Measurements from ENCODE around the gene SSPN.

SSPN gene

GRCh38 chr12:26239122-26239851, 43.9 kb downstream of the SSPN start:
- no peak for DNase-seq (ENCODE audit: low spot score)
- H2BK12ac ChIP-seq (ENCODE audit: low read length): no peak overlapping the region
- no peak overlapping the region for H4K91ac ChIP-seq (ENCODE audit: low read depth, low read length, poor library complexity)
- H3K27me3 ChIP-seq (ENCODE audit: control insufficient read depth in 3 of 3, insufficient read depth in 3 of 3, low read depth in 1 of 3, low read length in 3 of 3): no peaks in the 10 kb centered on the region
- no peak overlapping the region for H3K9ac ChIP-seq (ENCODE audit: low read depth, low read length, poor library complexity)
- H3K4me1 ChIP-seq (ENCODE audit: control insufficient read depth in 2 of 2, insufficient read depth in 1 of 2, low read depth in 1 of 2, low read length in 2 of 2): peaks cover 2 to 3% of the 10 kb centered on the region in 2 donors
- H3K4me2 ChIP-seq (ENCODE audit: insufficient read depth, low read length, poor library complexity, severe bottlenecking): no peak overlapping the region
- H2BK120ac ChIP-seq (ENCODE audit: low read depth, low read length): no peak overlapping the region
- H3K23ac ChIP-seq (ENCODE audit: low read depth, low read length, poor library complexity): no peak overlapping the region
- H3K14ac ChIP-seq (ENCODE audit: low read length): no peak overlapping the region
- H4K8ac ChIP-seq (ENCODE audit: low read depth, low read length): no peak overlapping the region
- WGBS, 2 donors (ENCODE audit: extremely low coverage in 2 of 2, insufficient read length in 2 of 2, insufficient replicate concordance in 1 of 2): no CpG with 5 or more reads among the region's 5 CpGs
- no peaks in the 10 kb centered on the region for H3K36me3 ChIP-seq (replicated peaks in 1 of 2; ENCODE audit: control insufficient read depth in 2 of 2, insufficient read depth in 2 of 2, low read length in 2 of 2)
- H2BK5ac ChIP-seq (ENCODE audit: low read length): no peak overlapping the region
- H3K79me1 ChIP-seq (ENCODE audit: low read depth, low read length): no peaks in the 10 kb centered on the region
- H2AK5ac ChIP-seq (ENCODE audit: low read depth, low read length): no peak overlapping the region
- H2AFZ ChIP-seq (ENCODE audit: low read length): no peak overlapping the region
- no peak overlapping the region for H2BK15ac ChIP-seq (ENCODE audit: low read length)
- H3K4me3 ChIP-seq (ENCODE audit: low read length in 2 of 2): no peak overlapping the region
- H3K9me3 ChIP-seq (replicated peaks in 1 of 2; ENCODE audit: control insufficient read depth in 2 of 2, insufficient read depth in 1 of 2, low read depth in 1 of 2, low read length in 2 of 2): no peaks in the 10 kb centered on the region
- H3K4ac ChIP-seq (ENCODE audit: low read length): no peak overlapping the region
- H3K18ac ChIP-seq (ENCODE audit: low read length): no peak overlapping the region
- H3K27ac ChIP-seq (replicated peaks; ENCODE audit: low read length): no peak overlapping the region

GRCh38 chr12:26239852-26240815, 44.8 kb downstream of the SSPN start:
- DNase-seq (ENCODE audit: low spot score): no peak
- H2BK15ac ChIP-seq (ENCODE audit: low read length): no peak overlapping the region
- WGBS, 2 donors (ENCODE audit: extremely low coverage in 2 of 2, insufficient read length in 2 of 2, insufficient replicate concordance in 1 of 2): no CpG with 5 or more reads among the region's 4 CpGs
- H2AK5ac ChIP-seq (ENCODE audit: low read depth, low read length): no peak overlapping the region
- H3K23ac ChIP-seq (ENCODE audit: low read depth, low read length, poor library complexity): no peak overlapping the region
- H3K27ac ChIP-seq (replicated peaks; ENCODE audit: low read length): no peak overlapping the region
- H3K4me2 ChIP-seq (ENCODE audit: insufficient read depth, low read length, poor library complexity, severe bottlenecking): no peak overlapping the region
- no peaks in the 10 kb centered on the region for H3K9me3 ChIP-seq (replicated peaks in 1 of 2; ENCODE audit: control insufficient read depth in 2 of 2, insufficient read depth in 1 of 2, low read depth in 1 of 2, low read length in 2 of 2)
- H3K36me3 ChIP-seq (replicated peaks in 1 of 2; ENCODE audit: control insufficient read depth in 2 of 2, insufficient read depth in 2 of 2, low read length in 2 of 2): no peaks in the 10 kb centered on the region
- no peak overlapping the region for H2BK12ac ChIP-seq (ENCODE audit: low read length)
- H2BK5ac ChIP-seq (ENCODE audit: low read length): no peak overlapping the region
- no peak overlapping the region for H3K9ac ChIP-seq (ENCODE audit: low read depth, low read length, poor library complexity)
- H2BK120ac ChIP-seq (ENCODE audit: low read depth, low read length): no peak overlapping the region
- no peak overlapping the region for H2AFZ ChIP-seq (ENCODE audit: low read length)
- no peaks in the 10 kb centered on the region for H3K27me3 ChIP-seq (ENCODE audit: control insufficient read depth in 3 of 3, insufficient read depth in 3 of 3, low read depth in 1 of 3, low read length in 3 of 3)
- H3K14ac ChIP-seq (ENCODE audit: low read length): no peak overlapping the region
- H3K4me1 ChIP-seq (ENCODE audit: control insufficient read depth in 2 of 2, insufficient read depth in 1 of 2, low read depth in 1 of 2, low read length in 2 of 2): peaks cover 2 to 3% of the 10 kb centered on the region in 2 donors
- no peak overlapping the region for H3K4me3 ChIP-seq (ENCODE audit: low read length in 2 of 2)
- H4K91ac ChIP-seq (ENCODE audit: low read depth, low read length, poor library complexity): no peak overlapping the region
- no peaks in the 10 kb centered on the region for H3K79me1 ChIP-seq (ENCODE audit: low read depth, low read length)
- no peak overlapping the region for H4K8ac ChIP-seq (ENCODE audit: low read depth, low read length)
- H3K4ac ChIP-seq (ENCODE audit: low read length): no peak overlapping the region
- no peak overlapping the region for H3K18ac ChIP-seq (ENCODE audit: low read length)

GRCh38 chr12:26241080-26241479, 45.7 kb downstream of the SSPN start:
- Histone ChIP-seq H3K79me1 (ENCODE audit: low read depth, low read length) (no peaks in the 10 kb centered on the region), H4K8ac (ENCODE audit: low read depth, low read length) (no peak overlapping the region), H2BK12ac (ENCODE audit: low read length) (no peak overlapping the region), H4K91ac (ENCODE audit: low read depth, low read length, poor library complexity) (no peak overlapping the region), H3K4me2 (ENCODE audit: insufficient read depth, low read length, poor library complexity, severe bottlenecking) (no peak overlapping the region), H3K9ac (ENCODE audit: low read depth, low read length, poor library complexity) (no peak overlapping the region), H3K27me3 (ENCODE audit: control insufficient read depth in 3 of 3, insufficient read depth in 3 of 3, low read depth in 1 of 3, low read length in 3 of 3) (no peaks in the 10 kb centered on the region), H2BK5ac (ENCODE audit: low read length) (no peak overlapping the region), H3K4me1 (ENCODE audit: control insufficient read depth in 2 of 2, insufficient read depth in 1 of 2, low read depth in 1 of 2, low read length in 2 of 2) (peaks cover 2 to 3% of the 10 kb centered on the region in 2 donors), H3K14ac (ENCODE audit: low read length) (no peak overlapping the region), H3K27ac (replicated peaks; ENCODE audit: low read length) (no peak overlapping the region), H3K9me3 (replicated peaks in 1 of 2; ENCODE audit: control insufficient read depth in 2 of 2, insufficient read depth in 1 of 2, low read depth in 1 of 2, low read length in 2 of 2) (no peaks in the 10 kb centered on the region), H2BK120ac (ENCODE audit: low read depth, low read length) (no peak overlapping the region), H3K4me3 (ENCODE audit: low read length in 2 of 2) (no peak overlapping the region), H2BK15ac (ENCODE audit: low read length) (no peak overlapping the region), H3K4ac (ENCODE audit: low read length) (no peak overlapping the region), H2AK5ac (ENCODE audit: low read depth, low read length) (no peak overlapping the region), H3K36me3 (replicated peaks in 1 of 2; ENCODE audit: control insufficient read depth in 2 of 2, insufficient read depth in 2 of 2, low read length in 2 of 2) (no peaks in the 10 kb centered on the region), H3K18ac (ENCODE audit: low read length) (no peak overlapping the region), H3K23ac (ENCODE audit: low read depth, low read length, poor library complexity) (no peak overlapping the region), H2AFZ (ENCODE audit: low read length) (no peak overlapping the region)
- no CpG with 5 or more reads among the region's 2 CpGs for WGBS, 2 donors (ENCODE audit: extremely low coverage in 2 of 2, insufficient read length in 2 of 2, insufficient replicate concordance in 1 of 2)
- DNase-seq (ENCODE audit: low spot score): no peak

- H3K4me1 ChIP-seq (ENCODE audit: control insufficient read depth in 2 of 2, insufficient read depth in 1 of 2, low read depth in 1 of 2, low read length in 2 of 2): peaks cover 2 to 3% of the 10 kb centered on the region in 2 donors
- no peaks in the 10 kb centered on the region for H3K27me3 ChIP-seq (ENCODE audit: control insufficient read depth in 3 of 3, insufficient read depth in 3 of 3, low read depth in 1 of 3, low read length in 3 of 3)
- no peak overlapping the region for H2AK5ac ChIP-seq (ENCODE audit: low read depth, low read length)
- H3K79me1 ChIP-seq (ENCODE audit: low read depth, low read length): no peaks in the 10 kb centered on the region
- H2BK5ac ChIP-seq (ENCODE audit: low read length): no peak overlapping the region
- H2AFZ ChIP-seq (ENCODE audit: low read length): no peak overlapping the region
- no peak overlapping the region for H3K18ac ChIP-seq (ENCODE audit: low read length)
- H3K4me3 ChIP-seq (ENCODE audit: low read length in 2 of 2): no peak overlapping the region
- no peaks in the 10 kb centered on the region for H3K36me3 ChIP-seq (replicated peaks in 1 of 2; ENCODE audit: control insufficient read depth in 2 of 2, insufficient read depth in 2 of 2, low read length in 2 of 2)
- no peak overlapping the region for H3K23ac ChIP-seq (ENCODE audit: low read depth, low read length, poor library complexity)
- no peak overlapping the region for H3K9ac ChIP-seq (ENCODE audit: low read depth, low read length, poor library complexity)
- DNase-seq (ENCODE audit: low spot score): no peak
- no peak overlapping the region for H4K91ac ChIP-seq (ENCODE audit: low read depth, low read length, poor library complexity)
- no peak overlapping the region for H3K27ac ChIP-seq (replicated peaks; ENCODE audit: low read length)
- H2BK12ac ChIP-seq (ENCODE audit: low read length): no peak overlapping the region
- H3K4ac ChIP-seq (ENCODE audit: low read length): no peak overlapping the region
- no peaks in the 10 kb centered on the region for H3K9me3 ChIP-seq (replicated peaks in 1 of 2; ENCODE audit: control insufficient read depth in 2 of 2, insufficient read depth in 1 of 2, low read depth in 1 of 2, low read length in 2 of 2)
- no peak overlapping the region for H3K4me2 ChIP-seq (ENCODE audit: insufficient read depth, low read length, poor library complexity, severe bottlenecking)
- no peak overlapping the region for H4K8ac ChIP-seq (ENCODE audit: low read depth, low read length)
- H3K14ac ChIP-seq (ENCODE audit: low read length): no peak overlapping the region
- no peak overlapping the region for H2BK120ac ChIP-seq (ENCODE audit: low read depth, low read length)
- H2BK15ac ChIP-seq (ENCODE audit: low read length): no peak overlapping the region
Measured at GRCh38 chr12:26242683-26243082, 47.3 kb downstream of the SSPN start.

Measured in neuronal stem cell (in vitro differentiated cells).